Coronary artery (tissue), 2 donors: Measurements from ENCODE around the gene BLM.

Experiments used
- DNase-seq: peaks from one replicate; pipeline ENCODE4 v3.0.0-alpha.2; 2017; ENCODE audit warnings: low spot score
- H3K27ac ChIP-seq, 2 donors: fragments of 200-600 bp; sonication (generic); one replicate each; pipeline ENCODE4 v1.5.1; 2016 to 2019
- H3K4me3 ChIP-seq: fragments of 200-600 bp; sonication (generic); 2 replicates; pipeline ENCODE4 v1.5.1; 2016; ENCODE audit warnings: mild to moderate bottlenecking, moderate library complexity
- TF ChIP-seq, protein P1 (sequence below): fragments of 200-600 bp; sonication (generic); IDR thresholded peaks from one replicate; pipeline ENCODE4 v1.5.1; 2019; ENCODE audit warnings: antibody characterized with exemption

BLM gene

GRCh38 chr15:90816401-90817116 is 99.4 kb downstream of the BLM start:
- TF ChIP-seq, protein P1, sequence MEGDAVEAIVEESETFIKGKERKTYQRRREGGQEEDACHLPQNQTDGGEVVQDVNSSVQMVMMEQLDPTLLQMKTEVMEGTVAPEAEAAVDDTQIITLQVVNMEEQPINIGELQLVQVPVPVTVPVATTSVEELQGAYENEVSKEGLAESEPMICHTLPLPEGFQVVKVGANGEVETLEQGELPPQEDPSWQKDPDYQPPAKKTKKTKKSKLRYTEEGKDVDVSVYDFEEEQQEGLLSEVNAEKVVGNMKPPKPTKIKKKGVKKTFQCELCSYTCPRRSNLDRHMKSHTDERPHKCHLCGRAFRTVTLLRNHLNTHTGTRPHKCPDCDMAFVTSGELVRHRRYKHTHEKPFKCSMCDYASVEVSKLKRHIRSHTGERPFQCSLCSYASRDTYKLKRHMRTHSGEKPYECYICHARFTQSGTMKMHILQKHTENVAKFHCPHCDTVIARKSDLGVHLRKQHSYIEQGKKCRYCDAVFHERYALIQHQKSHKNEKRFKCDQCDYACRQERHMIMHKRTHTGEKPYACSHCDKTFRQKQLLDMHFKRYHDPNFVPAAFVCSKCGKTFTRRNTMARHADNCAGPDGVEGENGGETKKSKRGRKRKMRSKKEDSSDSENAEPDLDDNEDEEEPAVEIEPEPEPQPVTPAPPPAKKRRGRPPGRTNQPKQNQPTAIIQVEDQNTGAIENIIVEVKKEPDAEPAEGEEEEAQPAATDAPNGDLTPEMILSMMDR = no peak
- H3K27ac ChIP-seq = no peak overlapping the region
- no peak overlapping the region for H3K4me3 ChIP-seq
- DNase-seq = no peak

DNA sequence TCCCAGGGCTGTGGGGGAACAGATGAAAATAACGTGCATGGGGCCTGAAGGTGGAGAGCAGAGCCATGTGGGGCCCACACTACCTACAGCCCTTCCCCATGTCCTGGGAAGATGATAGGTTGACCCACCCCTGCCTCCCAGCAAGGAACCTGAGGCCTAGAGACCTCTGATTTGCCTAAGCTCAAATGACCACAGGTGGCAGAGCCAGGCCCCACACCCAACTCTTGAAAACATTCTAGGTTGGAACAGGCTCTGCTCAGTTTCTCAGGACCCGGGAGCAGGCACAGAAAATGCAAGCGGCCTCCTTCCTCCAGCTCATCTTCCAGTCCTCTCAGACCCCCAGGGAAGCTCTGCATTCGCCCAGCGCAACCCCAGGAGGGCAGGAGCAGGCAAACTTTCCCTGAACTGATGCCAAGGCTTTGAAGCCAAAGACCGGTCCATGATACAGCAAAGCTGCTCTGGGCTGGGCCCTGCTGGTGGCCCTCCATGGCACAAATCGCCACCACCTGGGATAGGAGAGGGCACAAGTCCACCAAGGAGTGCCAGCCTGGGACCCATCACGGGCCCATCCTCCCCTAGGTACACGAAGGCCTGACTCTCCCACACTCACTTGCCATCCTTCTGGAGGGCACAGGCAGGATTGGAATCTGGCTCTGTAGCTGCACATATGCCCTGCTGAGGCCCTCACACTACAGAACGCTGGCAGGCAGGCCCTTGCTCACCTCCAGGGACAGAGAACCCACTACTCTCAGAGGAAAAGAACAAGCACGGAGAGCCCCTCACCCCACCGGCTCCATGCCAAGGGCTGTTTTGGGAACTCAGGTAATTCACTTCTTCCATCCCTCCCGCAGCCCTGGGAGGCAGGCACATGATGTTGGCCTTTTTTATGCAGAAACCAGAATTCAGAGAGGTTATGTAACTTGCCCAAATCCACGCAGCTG is 100.2 kb downstream of the BLM start:
- Histone ChIP-seq H3K4me3 (no peak overlapping the region), H3K27ac (no peak overlapping the region)
- no peak for DNase-seq
- TF ChIP-seq, protein P1 = no peak

- no peak overlapping the region for H3K4me3 ChIP-seq
- no peak overlapping the region for H3K27ac ChIP-seq
- DNase-seq = no peak
- TF ChIP-seq, protein P1 = no peak
Observed at GRCh38 chr15:90818251-90819210, 101.4 kb downstream of the BLM start.

DNA sequence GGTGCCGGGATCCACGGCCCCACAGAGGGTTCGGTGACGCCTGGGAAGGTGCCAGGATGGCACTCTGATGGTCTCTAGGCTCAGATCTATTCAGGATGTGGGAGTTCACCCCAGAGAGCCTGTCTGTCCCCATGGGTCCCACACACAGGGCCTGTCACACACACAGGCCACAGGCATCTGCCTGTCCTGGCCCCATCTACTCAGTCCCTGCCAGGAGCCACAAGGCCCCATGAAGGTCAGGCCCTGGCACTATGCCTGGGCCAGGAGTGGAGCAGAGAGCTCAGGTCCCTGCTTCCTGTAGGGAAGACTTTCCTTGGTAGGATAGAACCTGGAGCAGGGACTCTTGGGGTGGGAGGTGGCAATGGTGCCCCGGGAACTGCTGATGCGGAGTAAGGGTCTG is 102.2 kb downstream of the BLM start:
- no peak for DNase-seq
- Histone ChIP-seq H3K4me3 (no peak overlapping the region), H3K27ac (no peak overlapping the region)
- TF ChIP-seq, protein P1 = no peak

GRCh38 chr15:90819850-90820249 is 102.7 kb downstream of the BLM start:
- H3K4me3 ChIP-seq = no peak overlapping the region
- TF ChIP-seq, protein P1 = no peak
- H3K27ac ChIP-seq = no peak overlapping the region
- DNase-seq = no peak

GRCh38 chr15:90820481-90820880 is 103.3 kb downstream of the BLM start:
- TF ChIP-seq, protein P1 = no peak
- H3K27ac ChIP-seq = no peak overlapping the region
- H3K4me3 ChIP-seq = no peak overlapping the region
- DNase-seq = no peak
